SK-N-MC (cell line): ENCODE results near the gene HLF.

Experiments
- EZH2 ChIP-seq: fragments of 200-600 bp; sonication (generic); IDR thresholded peaks from one replicate; pipeline ENCODE4 v1.6.1; 2017; ENCODE audit warnings: antibody characterized with exemption
- FOXP2 ChIP-seq: optimal IDR thresholded peaks from 2 replicates; pipeline ENCODE3; 2011; ENCODE audit warnings: mild to moderate bottlenecking, moderate library complexity; ENCODE audit not compliant: insufficient read depth; ENCODE audit errors: extremely low read length, control extremely low read depth
- POLR2AphosphoS5 ChIP-seq: IDR thresholded peaks from 2 replicates; pipeline ENCODE4 v1.6.1; 2012; ENCODE audit warnings: mild to moderate bottlenecking, low read depth, low read length, borderline replicate concordance

- TF ChIP-seq POLR2AphosphoS5, result no peak
- no peak for TF ChIP-seq EZH2
- TF ChIP-seq FOXP2, result no peak
Observed at GRCh38 chr17:55327225-55328088, 62.7 kb downstream of the HLF start.
